Fibroblast of pulmonary artery (primary cell): ENCODE results near the gene CDK5R1.

Experiments used
- DNase-seq: peaks from one replicate; pipeline ENCODE4 v3.0.0-alpha.2; 2010; ENCODE audit warnings: low read depth
- H3K4me3 ChIP-seq: replicated peaks from 2 replicates; pipeline ENCODE4 v1.5.1; 2011; ENCODE audit warnings: low read depth, mild to moderate bottlenecking, control low read depth, low read length, moderate library complexity
- CTCF ChIP-seq: IDR thresholded peaks from 2 replicates; pipeline ENCODE4 v1.5.1; 2011; ENCODE audit warnings: mild to moderate bottlenecking, control low read depth, low read length, inconsistent platforms; ENCODE audit errors: missing control alignments

The CDK5R1 gene

GRCh38 chr17:32486701-32487472 is at the start of gene CDK5R1:
Gene CDK5R1 (plus strand): TSS chr17:32486993. CDS start chr17:32487621, 628 bp downstream.
- no peak for TF ChIP-seq CTCF
- DNase-seq = peak; percentile 42
- peak within 1 kb of the TSS; percentile 48 for H3K4me3 ChIP-seq

DNA sequence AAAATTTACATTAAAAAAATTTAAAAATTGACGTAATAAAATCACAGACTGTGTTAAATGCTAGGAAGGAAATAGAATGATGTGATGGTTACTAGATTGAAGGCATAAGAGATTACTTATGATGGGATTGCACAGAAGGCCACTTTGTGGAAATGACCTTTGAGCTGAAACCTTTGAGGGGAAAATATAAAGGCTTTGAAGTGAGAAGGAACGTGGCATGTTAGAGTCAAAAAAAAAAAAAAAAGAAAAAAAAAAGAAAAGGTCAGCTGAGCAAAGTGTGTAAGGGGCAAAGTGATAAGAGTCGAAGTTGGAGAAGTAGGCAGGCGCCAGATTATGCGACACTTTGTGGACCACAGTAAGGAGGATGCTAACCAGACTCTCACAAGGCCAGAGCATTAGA is 46.1 kb upstream of the CDK5R1 start:
- no peak for TF ChIP-seq CTCF
- H3K4me3 ChIP-seq = no peak overlapping the region
- no peak for DNase-seq

GRCh38 chr17:32441886-32442285 is 44.9 kb upstream of the CDK5R1 start:
- TF ChIP-seq CTCF = no peak
- DNase-seq = no peak
- H3K4me3 ChIP-seq = no peak overlapping the region

GRCh38 chr17:32443827-32444300 is 42.9 kb upstream of the CDK5R1 start:
- peak overlapping the region; percentile 90 for H3K4me3 ChIP-seq
- no peak for DNase-seq
- TF ChIP-seq CTCF = no peak

DNA sequence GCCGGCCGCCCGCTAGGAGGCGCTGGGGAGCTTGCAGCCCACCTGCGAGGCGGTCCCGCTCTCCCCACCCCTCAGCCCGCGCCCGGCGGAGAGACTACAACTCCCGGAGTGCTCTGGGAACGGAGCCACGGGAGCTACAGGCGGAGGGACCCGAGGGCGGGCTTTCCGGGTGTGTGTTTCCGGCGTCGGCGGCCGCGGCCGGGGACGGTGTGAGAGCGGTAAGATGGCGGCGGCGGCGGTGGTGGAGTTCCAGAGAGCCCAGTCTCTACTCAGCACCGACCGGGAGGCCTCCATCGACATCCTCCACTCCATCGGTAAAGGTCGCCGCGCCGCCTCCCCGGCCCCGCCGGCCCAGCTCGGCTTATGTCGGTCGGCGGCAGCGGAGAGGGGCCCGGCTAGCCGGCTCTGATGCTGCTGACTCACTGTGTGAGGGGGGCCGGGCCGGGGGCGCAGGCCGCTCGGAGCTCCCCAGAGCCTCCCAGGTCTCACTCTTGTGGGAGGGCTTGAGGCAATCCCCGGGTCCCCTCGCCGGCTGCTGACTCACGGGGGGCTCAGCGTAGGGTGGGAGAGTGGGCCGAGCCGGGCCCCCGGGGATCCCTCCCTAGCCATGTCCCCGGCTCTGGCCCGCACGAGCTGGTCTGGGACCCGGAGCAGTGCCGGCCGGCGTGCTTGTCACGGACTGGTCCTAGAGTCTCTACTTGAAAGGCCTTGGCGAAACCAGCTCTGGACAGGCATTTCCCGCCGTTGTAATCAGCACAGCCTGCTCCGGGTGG is 42.3 kb upstream of the CDK5R1 start, which contains the start of gene PSMD11:
TSS of gene PSMD11 (plus strand) at position 210 of the 773 bp plus-strand sequence. CDS start at position 224, 14 bp downstream.
- H3K4me3 ChIP-seq = peak within 1 kb of the TSS; percentile 90
- peak; percentile 97 for DNase-seq
- peak; percentile 74 for TF ChIP-seq CTCF

- H3K4me3 ChIP-seq = peak overlapping the region; percentile 90
- peak; percentile 57 for DNase-seq
Observed at GRCh38 chr17:32445074-32445415, 41.7 kb upstream of the CDK5R1 start.

More at GRCh38 chr17:32445074-32445415, 41.7 kb upstream of the CDK5R1 start:
- TF ChIP-seq CTCF = no peak
